HG02623 (cell line): ENCODE data around the gene M1AP.

Source experiments
- ATAC-seq: cut with Tn5 transposase; IDR thresholded peaks from one replicate; pipeline ENCODE4 v1.9.1; 2021; ENCODE audit warnings: moderate library complexity; ENCODE audit not compliant: unreplicated experiment

M1AP gene

GRCh38 chr2:74648009-74648443 lies at the start of gene M1AP:
M1AP (minus strand) TSS chr2:74648330; CDS start chr2:74640275, 8,055 bp downstream.
- no peak for ATAC-seq

- no peak for ATAC-seq
Observed at GRCh38 chr2:74696829-74697228, 48.7 kb upstream of the M1AP start.

GRCh38 chr2:74695663-74696062 lies 47.5 kb upstream of the M1AP start:
- no peak for ATAC-seq

GRCh38 chr2:74694281-74694680 lies 46.2 kb upstream of the M1AP start:
- ATAC-seq: no peak

GRCh38 chr2:74693668-74694067 lies 45.5 kb upstream of the M1AP start:
- no peak for ATAC-seq

GRCh38 chr2:74693213-74693612 lies 45.1 kb upstream of the M1AP start:
- no peak for ATAC-seq

GRCh38 chr2:74691929-74692328 lies 43.8 kb upstream of the M1AP start:
- ATAC-seq: no peak

GRCh38 chr2:74690571-74690970 lies 42.4 kb upstream of the M1AP start:
- no peak for ATAC-seq

GRCh38 chr2:74689671-74690070 lies 41.5 kb upstream of the M1AP start:
- no peak for ATAC-seq

GRCh38 chr2:74688881-74689280 lies 40.8 kb upstream of the M1AP start:
- ATAC-seq: no peak

GRCh38 chr2:74685408-74685807 lies 37.3 kb upstream of the M1AP start:
- ATAC-seq: no peak

GRCh38 chr2:74682501-74682900 lies 34.4 kb upstream of the M1AP start:
- ATAC-seq: no peak

GRCh38 chr2:74679615-74680014 lies 31.5 kb upstream of the M1AP start:
- no peak for ATAC-seq

- ATAC-seq: no peak
Observed at GRCh38 chr2:74676331-74676730, 28.2 kb upstream of the M1AP start.

- no peak for ATAC-seq
Observed at GRCh38 chr2:74675090-74675489, 27.0 kb upstream of the M1AP start.

- ATAC-seq: no peak
Observed at GRCh38 chr2:74673826-74674528, 25.8 kb upstream of the M1AP start.

- no peak for ATAC-seq
Observed at GRCh38 chr2:74671479-74671878, 23.3 kb upstream of the M1AP start.

- ATAC-seq: no peak
Observed at GRCh38 chr2:74670263-74670662, 22.1 kb upstream of the M1AP start.

GRCh38 chr2:74668087-74668486 lies 20.0 kb upstream of the M1AP start:
- no peak for ATAC-seq

GRCh38 chr2:74659462-74659861 lies 11.3 kb upstream of the M1AP start:
- no peak for ATAC-seq

- ATAC-seq: no peak
Observed at GRCh38 chr2:74658516-74658915, 10.4 kb upstream of the M1AP start.

GRCh38 chr2:74655579-74655978 lies 7.4 kb upstream of the M1AP start:
- no peak for ATAC-seq
